NOMO-1 treated with dmso at 0.1 percent for 144 hours (cell line): ENCODE measurements around the gene SLC41A3.

Experiments
- DNase-seq: peaks from one replicate; lab custom pipeline; 2025; ENCODE audit not compliant: unreplicated experiment; lab: John Stamatoyannopoulos, UW

SLC41A3 gene

DNA sequence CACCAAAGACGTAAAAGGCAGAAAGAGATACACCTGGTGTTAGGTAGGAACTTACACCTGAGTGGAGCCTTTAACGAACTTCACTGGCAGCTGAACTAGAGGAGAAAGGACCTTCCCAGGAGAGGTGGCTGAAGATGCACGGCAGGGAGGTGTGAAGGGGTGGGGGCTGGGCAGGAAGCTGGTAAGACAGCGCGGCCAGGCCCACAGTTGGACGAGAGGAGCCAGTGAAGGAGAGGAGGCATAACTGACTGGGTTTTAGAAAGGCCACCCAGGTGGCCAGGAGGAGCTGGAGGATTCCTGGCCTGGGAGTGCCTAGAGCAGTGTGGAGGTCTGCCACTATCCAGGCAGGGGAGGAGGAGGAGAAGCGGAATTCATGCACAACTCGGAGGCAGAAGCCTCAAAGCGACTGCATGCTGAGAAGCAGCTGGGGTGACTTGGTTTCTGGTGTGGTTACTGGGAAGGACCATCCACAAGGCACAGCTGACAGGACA lies 51.9 kb downstream of the SLC41A3 start:
- DNase-seq = no peak

DNA sequence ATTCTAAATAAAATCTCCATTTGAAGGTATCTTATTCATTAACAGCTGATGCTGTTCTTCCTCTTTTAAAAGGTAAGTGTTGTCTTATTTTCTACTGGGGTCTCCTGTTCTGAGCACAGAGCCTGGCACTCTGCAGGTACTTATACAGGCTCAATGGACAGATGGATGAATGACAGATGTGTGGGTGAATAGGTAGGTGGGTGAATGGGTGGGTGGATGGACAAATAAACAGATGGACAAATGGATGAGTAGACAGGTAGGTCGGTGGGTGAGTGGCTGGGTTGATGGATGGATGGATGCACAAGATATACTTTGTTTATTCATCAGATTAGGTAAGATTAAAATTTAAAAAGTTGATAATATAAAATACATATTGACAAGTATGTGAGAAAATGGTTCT lies 53.5 kb downstream of the SLC41A3 start:
- no peak for DNase-seq

DNA sequence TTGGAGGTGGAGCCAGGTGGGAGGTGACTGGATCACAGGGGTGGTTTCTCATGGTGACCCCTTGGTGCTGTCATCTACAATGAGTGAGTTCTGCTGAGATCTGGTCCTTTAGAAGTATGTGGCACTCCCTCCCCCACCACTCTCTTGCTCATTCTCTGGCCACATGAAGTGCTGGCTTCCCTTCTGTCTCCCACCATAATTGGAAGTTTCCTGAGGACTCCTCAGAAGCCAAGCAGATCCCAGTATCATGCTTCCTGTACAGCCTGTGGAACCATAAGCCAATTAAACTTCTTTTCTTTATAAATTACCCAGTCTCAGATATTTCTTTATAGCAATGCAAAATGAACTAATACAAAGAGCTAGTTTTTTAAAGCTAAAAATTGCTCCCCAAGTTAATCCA lies 54.7 kb downstream of the SLC41A3 start:
- DNase-seq = no peak

DNA sequence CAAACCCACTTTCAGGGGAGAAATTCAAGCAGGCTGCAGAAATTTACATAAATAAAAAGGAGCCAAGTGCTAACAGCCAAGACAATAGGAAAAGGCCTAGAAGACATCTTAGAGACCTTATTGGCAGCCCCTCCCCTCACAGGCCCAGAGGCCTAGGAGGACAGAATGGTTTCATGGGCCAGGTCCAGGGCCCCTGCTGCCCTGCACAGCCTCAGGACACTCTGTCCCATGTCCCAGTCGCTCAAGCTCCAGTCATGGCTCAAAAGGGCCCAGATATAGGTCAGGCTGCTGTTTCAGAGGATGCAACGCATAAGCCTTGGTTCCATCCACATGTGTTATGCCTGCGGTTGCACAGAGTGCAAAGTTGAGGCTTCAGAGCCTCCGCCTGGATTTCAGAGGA lies 55.8 kb downstream of the SLC41A3 start:
- no peak for DNase-seq

DNA sequence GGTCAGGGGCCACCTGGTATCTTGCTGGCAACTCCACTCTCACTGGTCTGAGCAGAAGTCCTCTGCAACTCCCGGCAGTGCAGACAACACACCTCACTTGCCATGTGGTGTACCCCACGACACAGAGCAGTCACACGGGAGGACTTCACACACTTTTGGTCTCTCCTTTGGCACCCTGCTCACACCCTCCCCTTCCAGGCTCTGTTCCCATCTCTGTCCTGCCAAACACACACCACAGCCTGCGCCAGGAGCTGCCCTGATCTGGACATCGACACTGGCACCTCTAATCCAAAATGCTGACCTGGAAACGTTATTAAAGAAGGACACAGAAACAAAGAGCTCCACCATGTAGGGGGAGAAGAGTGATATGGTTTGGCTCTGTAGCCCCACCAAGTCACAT lies 57.2 kb downstream of the SLC41A3 start:
- no peak for DNase-seq

DNA sequence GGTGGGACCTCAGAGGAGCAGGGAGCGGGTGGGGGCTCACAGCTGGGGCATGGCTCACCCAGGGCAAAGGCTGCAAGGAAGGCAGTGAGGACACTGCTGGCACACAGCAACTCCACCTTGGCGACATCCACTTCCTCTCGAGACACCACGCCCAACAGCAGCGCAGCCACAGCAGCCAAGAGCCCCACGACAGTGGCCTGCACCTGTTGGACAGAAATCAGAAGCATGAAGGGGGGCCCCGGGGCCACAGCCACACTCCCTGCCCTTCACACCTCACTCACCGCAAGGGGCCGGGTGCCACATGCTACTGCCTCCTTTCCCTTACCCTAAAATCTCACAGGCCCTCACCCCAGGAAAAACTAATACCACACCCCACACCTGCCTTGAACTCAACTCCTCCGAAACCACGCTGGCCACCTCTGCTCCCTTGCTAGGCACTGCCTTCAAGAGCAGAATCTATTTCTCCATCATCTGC lies 57.6 kb downstream of the SLC41A3 start:
- no peak for DNase-seq

DNA sequence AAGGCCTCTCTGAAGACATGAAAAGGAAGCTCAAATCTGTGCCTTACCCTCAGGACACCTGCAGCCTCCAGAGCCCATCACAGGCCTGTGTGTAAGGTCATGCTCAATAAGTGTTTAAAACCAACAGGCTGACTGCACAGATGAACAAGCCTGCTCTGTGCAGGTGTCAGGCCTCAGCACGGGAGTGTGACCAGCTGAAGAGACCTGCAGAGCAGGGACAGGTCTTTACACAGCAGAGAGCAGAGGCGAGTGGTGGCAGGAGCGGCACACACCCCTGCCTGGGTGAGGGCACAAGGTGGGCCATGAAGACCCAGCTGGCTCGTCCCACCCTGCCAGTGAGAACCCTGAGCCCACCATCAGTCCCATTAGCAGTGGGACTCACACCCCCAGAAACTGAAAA lies 58.1 kb downstream of the SLC41A3 start:
- no peak for DNase-seq

DNA sequence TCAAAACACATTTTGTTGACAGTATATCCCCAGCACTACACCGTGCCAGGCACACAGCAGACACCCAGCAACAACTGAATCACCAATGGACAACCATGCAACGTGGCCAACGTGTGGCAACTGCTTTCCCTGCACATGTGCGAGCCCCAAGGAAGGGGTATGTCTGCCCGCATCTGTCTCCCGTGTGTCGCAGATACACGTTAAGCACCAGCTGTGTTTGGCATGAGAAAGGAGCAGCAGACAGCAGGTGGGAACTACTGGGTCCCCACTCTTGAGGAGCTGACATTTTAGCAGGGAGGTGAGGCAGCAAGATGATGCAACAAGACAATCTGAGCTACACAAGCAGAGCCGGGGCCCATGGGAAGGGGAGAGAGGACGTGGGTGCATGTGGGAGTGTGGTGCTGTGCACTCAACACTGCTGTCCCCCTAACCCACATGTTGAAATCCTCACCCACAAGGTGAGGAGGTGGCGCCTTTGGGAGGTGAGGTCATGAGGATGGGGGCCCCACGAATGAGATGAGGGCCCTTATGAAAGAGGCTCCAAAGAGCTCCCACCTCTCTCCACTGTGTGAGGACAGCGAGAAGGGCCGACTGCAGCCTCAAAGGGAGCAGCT lies 58.7 kb downstream of the SLC41A3 start:
- DNase-seq = no peak

DNA sequence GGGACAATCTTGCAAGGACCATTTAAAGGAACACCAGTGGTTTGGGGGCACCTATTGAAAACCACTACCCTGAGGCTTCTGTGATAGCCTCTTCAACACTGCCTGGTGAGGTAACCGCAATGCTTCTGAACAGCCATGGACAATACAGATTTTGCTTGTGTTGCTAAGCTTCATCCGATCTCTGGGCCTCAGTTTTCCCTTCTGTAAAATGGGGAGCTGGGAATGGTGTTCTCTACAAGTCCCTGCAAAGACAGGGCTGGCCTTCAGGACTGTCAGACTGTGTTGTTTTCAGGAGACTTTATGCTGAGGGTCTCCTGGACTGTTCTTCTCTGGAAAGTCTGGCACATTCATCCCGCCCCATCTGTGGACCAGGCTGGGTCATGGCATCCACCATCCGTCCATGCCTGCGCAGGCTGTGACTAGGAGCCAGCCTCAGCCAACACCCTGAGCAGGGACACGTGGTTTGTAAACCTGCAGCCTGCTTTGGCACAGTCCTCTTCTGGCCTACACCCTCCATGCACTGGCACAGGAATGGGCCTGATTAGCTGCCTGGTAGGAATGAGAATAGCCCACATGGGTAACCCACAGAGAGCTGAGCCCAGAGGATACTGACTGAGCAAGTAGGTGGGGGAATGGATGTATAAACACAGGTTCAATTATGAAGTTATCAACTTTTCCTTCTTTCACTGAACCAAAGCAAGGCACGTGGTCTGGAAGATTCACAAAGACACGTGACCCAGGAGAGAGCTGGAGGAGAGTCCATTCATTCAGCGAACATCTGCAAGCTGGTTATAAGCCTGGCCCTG lies 59.7 kb downstream of the SLC41A3 start:
- DNase-seq = no peak

DNA sequence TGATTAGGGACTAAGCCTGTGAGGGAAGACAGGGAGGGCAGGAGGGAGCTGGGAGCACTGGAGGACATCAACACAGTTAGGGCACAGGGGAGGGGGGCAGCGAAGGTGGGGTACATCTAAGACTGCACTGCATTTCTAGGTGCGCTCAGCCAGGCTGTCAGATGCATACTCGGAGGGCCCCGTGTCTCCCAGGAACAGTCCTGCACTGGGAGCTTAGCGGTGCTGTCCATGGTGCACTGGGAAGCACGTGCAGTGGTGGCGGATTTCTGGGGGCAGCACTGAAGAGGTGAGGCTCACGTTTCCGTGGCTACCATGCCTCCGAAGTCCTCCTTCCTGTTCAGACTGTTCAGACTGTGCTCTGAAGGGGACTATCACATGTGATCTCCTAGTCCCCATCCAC lies 60.5 kb downstream of the SLC41A3 start:
- DNase-seq = no peak

DNA sequence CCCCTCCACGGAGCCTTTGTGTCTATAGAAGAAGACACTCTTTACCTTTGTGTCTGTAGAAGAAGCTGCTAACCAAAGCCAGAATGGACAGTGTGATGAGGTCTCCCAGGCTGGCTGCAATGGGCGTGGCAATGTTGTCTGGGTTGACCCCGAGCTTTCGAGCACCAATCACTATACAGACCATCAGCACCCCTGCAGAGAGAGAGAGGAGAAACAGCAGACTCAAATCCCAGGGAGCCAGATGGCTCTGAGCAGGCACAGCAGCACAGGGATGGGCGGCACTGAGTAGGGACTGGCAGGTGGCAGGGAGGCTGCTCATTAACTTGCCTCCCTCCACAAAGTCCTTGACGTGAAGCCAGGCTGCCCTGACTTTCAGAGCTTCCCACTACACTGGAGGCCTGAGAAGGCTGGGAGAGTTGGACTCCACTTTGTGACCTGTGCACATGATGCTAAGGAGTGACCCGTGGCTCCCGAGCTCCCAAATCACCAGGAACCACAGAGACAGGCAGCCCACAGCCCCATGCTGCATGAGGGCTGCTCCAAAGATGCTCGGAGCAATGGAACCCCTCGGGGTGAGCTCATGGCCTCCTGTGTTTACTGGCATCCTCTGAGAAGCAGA lies 61.1 kb downstream of the SLC41A3 start:
- no peak for DNase-seq

DNA sequence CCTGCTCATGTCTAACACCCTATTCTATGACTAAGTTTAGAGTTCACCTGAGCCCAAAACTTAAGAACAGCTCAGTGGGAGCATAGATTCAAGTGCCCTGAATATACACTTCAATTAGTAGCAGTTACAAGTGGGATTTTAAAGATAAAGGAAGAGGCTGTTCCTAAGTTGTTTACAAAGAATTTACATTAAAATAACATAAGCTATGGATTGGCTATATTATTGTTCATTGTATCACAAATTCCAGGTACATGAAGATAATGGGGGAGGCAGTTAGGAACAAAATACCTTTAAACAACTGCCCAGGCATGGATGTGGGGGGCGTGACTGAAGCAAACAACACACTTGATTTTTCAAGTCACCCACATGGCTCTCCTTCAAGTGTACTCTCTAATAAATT lies 62.2 kb downstream of the SLC41A3 start:
- no peak for DNase-seq

DNA sequence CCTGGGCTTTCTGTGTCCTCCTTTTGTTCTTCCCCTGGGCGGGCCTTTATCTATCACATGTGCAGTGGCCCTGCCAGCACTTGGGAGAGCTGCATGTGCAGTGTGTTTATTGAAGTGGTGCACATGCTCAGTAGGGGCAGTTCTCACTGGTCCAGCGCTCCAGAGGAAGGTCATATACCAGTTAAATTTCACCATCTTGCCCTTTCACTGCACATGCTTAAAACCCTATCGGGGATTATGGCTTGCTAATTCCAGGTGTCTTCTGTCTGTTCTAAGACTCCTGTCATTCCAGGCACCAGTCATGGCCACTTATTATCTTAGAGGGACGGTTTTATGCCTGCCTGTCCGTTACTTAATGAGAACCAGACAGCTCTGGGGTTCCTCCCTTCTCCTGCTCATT lies 62.7 kb downstream of the SLC41A3 start:
- DNase-seq = no peak

DNA sequence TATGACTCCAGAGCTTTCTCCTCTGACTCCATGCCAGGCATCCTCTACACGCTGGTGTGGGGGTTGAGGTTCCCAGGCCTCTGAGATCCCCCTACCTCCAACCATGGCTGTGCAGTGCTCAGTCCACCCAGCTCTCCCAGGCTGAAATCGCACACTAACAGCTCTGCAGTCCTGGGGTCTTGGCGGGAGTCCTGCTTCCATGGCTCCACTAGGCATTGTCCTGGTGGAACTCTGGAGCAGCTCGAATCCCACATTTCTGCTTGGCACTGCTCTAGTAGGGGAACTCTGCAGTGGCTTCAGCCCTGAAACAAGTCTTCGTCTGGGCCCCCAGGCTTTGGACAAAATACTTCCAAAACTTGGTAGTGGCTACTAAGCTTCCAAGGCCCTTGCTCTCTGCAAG lies 64.2 kb downstream of the SLC41A3 start:
- DNase-seq = no peak

DNA sequence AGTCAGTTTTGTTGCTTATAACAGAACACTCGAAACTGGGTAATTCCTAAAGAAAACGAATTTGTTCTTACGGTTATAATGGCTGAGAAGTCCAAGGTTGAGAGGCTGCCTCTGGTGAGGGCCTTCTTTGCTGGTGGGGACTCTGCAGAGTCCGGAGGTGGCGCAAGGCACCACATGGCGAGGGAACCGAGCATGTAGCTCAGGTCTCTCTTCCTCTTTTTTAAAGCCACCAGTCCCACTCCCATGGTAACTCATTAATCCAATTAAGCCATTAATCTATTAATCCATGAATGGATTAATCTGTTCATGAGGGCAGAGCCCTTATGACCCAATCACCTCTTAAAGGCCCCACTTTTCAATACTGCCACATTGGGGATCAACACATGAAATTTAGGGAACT lies 64.9 kb downstream of the SLC41A3 start:
- no peak for DNase-seq

DNA sequence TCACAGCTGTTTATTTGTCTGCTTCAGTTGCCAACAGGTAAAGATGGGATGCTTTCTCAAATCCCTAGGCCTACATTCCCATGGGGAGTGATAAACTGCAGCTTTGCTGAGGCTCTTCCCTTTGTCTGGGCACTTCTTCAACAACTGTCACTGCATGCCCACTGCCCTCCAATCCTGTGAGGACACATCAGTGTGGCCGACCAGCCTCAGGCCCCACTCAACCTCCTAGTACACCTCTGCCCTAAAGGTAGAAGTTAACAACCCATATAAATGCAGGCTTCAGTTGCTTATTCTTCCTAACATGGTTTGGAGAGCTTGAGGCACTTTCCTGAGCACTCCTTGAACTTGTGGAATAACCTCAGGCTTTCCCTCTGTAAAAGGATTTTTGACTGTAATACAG lies 65.4 kb downstream of the SLC41A3 start:
- DNase-seq = no peak

DNA sequence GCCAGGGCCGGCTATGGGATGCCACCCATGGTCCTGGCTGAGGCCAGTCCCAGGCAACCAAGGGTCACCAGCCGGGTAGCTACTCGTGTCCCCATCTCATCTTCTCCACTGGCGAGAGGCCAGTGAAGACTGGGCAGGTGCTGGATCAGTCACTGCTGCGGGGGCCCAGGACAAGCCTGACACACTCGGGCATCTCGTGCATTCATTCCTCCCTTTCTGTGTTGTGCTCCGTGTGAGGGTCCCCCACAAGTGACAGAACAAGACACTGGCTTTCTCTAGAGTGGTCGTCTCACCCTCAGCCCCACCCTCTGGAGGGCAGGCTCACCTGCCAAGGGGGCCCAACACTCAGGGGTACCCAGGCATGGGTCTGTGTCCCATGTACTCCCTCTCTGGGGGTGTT lies 66.6 kb downstream of the SLC41A3 start:
- DNase-seq = no peak

DNA sequence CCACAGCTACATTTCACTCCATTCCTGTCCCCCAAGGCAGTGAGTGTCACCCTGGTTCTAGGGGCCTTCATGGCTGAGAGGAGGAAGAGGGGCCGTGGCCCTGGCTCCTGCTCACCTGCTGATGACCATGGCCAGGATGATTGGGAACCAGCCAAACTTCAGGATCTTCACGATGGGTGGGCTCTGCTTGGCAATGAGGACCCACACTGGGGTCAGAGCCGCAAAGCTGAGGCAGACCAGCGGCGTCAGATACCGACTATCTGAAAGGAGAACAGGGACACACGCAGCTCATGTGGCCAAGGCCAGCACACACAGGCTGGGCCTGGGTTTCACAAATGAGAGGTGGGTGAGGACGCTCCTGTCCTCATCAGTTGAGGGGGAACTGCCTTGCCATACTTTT lies 67.3 kb downstream of the SLC41A3 start:
- DNase-seq = no peak

DNA sequence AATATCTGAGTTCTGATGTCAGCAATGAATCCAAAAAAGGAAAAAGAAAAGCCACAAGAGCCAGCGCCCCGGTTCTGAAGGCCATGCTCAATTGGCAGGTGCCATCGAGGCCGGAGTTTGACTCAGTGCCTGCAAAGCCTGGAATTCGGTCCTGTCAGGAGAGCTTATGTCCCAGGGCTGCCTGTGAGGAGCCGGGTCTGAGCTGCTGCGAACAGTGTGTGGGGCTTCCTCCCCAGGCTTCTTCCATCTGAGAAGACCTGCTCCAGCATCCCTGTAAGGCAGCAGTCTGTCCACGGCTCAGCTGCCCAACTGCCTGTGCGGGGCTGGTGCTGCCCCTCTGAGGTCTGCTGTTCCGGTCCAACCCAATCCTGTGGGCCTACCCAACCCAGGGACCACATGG lies 68.8 kb downstream of the SLC41A3 start:
- no peak for DNase-seq

DNA sequence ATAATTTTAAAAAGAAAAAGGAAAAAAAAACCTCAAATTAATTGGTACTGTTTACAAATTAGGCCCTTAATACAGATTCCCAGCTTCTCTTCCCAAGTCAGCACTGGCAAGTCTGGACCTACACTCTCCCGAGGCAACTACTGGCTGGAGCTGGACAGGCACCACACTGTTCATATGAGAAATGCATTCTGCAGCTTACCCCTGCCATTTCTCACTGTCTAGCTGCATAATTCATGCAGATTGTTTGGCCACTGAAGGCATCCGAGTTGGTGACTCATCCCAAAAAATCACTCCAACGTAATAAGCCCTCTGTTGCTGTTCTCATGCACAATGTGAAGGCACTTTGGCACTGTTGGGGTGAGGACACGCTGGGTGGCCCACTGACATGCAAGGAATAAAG lies 69.7 kb downstream of the SLC41A3 start:
- DNase-seq = no peak

DNA sequence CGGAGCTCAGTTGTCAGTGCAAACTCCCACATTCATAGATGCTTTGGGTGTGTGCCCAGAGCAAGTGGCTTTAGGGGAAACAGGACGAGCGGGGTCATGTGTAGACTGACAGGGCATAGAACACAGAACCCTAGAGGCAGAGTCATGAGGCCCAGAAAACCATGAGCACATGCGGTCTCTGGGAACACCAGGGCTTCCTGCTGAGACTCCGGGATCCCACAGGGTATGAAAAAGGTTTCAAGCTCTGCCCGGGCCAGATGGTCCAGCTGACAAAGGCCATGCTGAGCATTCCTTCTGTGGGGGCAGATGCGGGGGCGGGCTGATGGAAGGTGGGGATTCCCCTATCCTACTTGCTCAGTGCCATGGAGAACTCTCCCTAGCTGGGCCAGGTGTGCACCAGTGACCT lies 70.2 kb downstream of the SLC41A3 start:
- no peak for DNase-seq

DNA sequence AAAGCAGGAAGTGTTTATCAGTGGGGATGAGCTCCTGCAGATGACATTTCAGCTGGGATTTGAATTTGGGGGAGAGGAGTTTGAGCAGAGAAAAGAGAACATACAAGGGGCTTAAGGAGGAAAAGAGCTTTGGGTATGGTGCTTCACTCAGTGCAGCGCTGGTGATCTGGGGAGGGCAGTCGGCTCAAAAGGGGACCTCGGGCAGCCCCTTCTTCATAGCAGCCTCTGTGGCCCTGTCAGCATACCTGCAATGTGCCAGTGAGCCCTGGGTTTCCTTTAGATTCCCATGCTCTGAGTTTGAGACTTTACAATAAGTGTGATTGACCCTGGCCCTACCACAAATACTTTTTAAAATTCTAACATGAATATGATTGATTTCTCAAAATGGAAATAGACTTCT lies 74.7 kb downstream of the SLC41A3 start:
- no peak for DNase-seq
